Mucosa of rectum (tissue), 2 donors: Measurements from ENCODE around the gene TTC31.

ENCODE experiments used
- H3K27ac ChIP-seq, 2 donors: one replicate each; pipeline ENCODE4 v1.7.0; 2013; ENCODE audit warnings: inconsistent platforms in 2 of 2, low read depth in 2 of 2, low read length in 2 of 2
- H3K27me3 ChIP-seq, 2 donors: one replicate each; pipeline ENCODE4 v1.7.0; 2013; ENCODE audit warnings: low read length in 2 of 2; ENCODE audit not compliant: control insufficient read depth in 2 of 2, insufficient read depth in 2 of 2
- H3K36me3 ChIP-seq, 2 donors: one replicate each; pipeline ENCODE4 v1.7.0; 2013; ENCODE audit warnings: low read length in 2 of 2; ENCODE audit not compliant: control insufficient read depth in 2 of 2, insufficient read depth in 2 of 2
- H3K4me1 ChIP-seq, 2 donors: one replicate each; pipeline ENCODE4 v1.7.0; 2013; ENCODE audit warnings: low read length in 2 of 2, mild to moderate bottlenecking in 1 of 2; ENCODE audit not compliant: control insufficient read depth in 2 of 2, insufficient read depth in 2 of 2
- H3K4me3 ChIP-seq, 2 donors: one replicate each; pipeline ENCODE4 v1.7.0; 2013; ENCODE audit warnings: low read length in 2 of 2
- H3K9ac ChIP-seq, 2 donors: one replicate each; pipeline ENCODE4 v1.7.0; 2013; ENCODE audit warnings: low read length in 2 of 2, low read depth in 1 of 2, mild to moderate bottlenecking in 1 of 2
- H3K9me3 ChIP-seq, 2 donors: one replicate each; pipeline ENCODE4 v1.7.0; 2013; ENCODE audit warnings: low read length in 2 of 2; ENCODE audit not compliant: control insufficient read depth in 2 of 2
- donor health status: healthy.
- donor health status: Normal muscosa, but diverticular disease.

Gene TTC31

DNA sequence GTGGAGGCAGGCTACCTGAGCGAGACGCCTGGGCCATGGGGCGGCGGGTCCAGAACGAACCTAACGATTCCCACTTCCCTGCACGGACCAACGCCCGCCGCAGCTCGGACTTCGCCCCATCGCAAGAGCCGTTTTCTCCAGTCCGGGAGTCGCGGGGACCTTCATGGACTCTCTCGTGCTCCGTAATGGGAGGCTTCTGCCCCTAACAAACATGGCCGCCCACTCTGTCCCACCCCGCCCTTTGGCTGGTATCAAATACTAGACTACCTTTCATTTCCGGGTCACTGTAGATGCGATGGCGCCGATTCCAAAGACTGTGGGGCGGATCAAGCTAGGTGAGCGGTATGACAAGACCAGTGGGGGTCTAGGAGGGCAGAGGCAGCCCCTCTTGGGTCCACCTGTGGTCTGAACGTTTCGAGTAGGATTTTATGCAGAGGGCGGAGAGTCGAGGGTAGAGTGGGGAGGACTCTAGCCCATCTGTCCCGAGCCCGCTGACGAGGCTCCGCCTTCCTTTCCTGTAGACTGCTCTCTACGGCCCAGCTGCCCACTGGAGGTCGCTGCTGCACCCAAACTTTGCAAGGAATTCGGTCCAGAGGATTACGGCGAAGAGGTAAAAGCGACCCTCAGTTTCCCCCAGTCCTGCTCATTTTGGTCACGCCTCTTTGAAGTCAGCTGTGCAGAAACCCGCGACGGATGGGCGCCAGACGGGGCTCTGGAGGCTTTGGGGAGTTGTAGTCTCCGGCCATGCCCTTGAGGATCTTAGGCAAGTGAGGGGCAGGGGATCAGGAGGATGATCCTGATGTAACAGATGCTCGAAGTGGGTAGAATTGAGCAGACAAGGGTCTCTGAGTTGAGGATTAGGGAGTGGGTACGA lies at the start of gene TTC31, which contains the start of gene CCDC142:
TTC31 (plus strand) TSS at position 281 of the 874 bp plus-strand sequence; CDS start at position 296, 15 bp downstream.
CCDC142 (minus strand) TSS at position 198 of the 874 bp plus-strand sequence; CDS start at position 37, 161 bp downstream.
- H3K36me3 ChIP-seq: peaks cover 7 to 13% of the 10 kb centered on the region in 2 donors
- peak within 1 kb of the TSS; percentile 93 for H3K27ac ChIP-seq
- H3K4me1 ChIP-seq: peaks cover 24 to 25% of the 10 kb centered on the region in 2 donors

DNA sequence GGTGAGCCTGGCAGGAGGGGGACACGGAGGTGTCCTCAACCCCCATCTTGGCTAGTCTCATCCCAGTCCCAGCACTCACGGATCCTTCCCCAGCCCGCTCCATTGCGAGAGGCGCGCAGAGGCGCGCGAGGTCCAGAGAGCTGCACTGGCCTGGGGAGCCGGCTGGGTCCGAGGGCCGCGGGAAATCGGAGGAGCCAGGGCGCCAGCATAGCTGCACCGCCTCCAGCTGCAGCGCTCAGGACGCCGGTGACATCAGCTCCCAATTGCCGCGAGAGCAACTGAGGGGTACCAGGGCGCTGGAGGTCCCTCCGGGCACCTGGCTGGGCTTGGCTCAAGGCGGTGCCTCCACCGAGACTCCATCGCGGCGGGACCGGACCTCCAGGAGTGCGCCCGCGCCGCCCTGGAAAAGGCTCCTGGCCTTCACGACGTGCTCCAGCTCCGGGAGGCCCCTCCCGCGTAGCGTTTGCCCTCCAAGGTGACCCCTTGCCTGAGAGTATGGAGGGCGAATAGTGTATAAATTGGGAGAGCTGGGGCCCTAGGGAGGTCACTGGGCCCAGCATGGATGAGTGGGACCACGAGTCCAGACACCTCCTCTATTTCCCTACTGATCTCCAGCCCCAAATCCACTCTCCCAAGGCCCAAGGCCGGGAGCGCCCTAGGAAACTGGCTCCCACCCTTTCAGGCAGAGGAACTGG lies 46.6 kb upstream of the TTC31 start:
- peaks cover 8 to 17% of the 10 kb centered on the region in 2 donors for H3K4me1 ChIP-seq
- H3K9me3 ChIP-seq: no peaks in the 10 kb centered on the region
- H3K27me3 ChIP-seq: no peaks in the 10 kb centered on the region
- H3K27ac ChIP-seq: no peak overlapping the region
- H3K9ac ChIP-seq: no peak overlapping the region
- H3K36me3 ChIP-seq: peaks cover 3 to 12% of the 10 kb centered on the region in 2 donors
- no peak overlapping the region for H3K4me3 ChIP-seq

More for the DNA sequence above, at the start of gene TTC31, which contains the start of gene CCDC142:
- H3K27me3 ChIP-seq: no peaks in the 10 kb centered on the region
- H3K9me3 ChIP-seq: no peaks in the 10 kb centered on the region
- H3K9ac ChIP-seq: peak within 1 kb of the TSS; percentile 83 to 89
- peak within 1 kb of the TSS; percentile 100 for H3K4me3 ChIP-seq

DNA sequence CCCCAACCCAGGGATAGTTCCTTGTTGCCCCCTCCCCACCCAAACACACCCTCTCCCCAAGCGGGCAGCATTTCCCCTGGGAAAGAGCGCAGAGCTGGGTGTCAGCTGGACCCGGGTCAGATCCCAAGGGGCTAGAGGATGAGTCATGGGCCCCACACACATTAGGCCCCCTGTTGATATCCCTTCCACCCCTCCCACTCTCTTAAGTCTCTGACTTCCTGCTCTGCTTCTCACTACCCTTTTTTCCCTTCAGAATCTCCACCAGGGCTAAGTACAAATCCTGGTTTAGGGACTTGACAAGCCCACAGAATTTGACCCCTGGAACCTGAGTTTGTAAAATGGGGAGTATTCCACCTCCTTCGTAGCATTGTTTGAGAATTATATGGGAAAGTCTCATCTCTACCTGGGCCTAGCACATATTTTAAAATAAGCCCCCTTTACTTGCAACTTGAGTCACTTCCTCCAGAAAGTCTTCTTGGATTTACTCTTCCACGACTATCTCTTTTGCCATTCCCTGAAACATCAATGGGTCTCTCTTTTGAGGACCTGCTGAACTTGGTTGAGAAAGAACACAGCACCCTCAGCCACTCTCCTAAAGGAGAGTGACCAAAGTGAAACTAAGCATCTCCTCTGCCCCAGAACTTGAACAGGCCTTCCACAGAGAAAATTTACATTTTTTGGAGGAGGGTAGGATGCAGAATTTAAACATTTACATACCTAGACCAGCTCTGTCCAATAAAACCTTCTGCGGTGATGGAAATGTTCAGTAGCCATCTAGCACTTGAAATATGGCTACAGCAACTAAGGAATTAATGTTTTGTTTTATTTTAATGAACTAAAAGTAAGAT lies 45.8 kb upstream of the TTC31 start:
- Histone ChIP-seq H3K36me3 (peaks cover 0 to 5% of the 10 kb centered on the region in 2 donors), H3K27me3 (no peaks in the 10 kb centered on the region), H3K4me3 (no peak overlapping the region), H3K27ac (no peak overlapping the region), H3K9me3 (no peaks in the 10 kb centered on the region), H3K4me1 (peaks cover 10 to 19% of the 10 kb centered on the region in 2 donors), H3K9ac (no peak overlapping the region)

DNA sequence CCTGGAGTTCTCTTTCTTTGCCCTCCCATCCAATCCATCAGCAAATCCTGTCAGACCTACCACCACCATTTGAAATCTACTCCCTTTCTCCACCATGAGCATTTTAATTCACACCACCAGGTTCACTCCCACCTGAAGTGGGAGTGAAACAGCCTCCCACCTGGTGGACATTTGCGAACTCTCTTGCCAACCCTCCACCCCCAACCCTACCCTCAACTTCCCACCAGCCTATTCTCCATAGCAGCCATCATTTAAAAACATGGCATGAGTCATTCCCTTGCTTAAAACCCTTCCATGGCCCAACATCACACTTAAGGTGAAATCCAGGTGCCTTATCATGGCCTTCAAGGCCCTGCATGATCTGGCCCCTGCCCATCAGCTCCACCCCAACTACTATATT lies 44.6 kb upstream of the TTC31 start:
- Histone ChIP-seq H3K27me3 (peaks cover 0 to 3% of the 10 kb centered on the region in 2 donors), H3K36me3 (no peaks in the 10 kb centered on the region), H3K4me3 (no peak overlapping the region), H3K9me3 (no peaks in the 10 kb centered on the region), H3K27ac (no peak overlapping the region), H3K4me1 (peaks cover 14 to 22% of the 10 kb centered on the region in 2 donors), H3K9ac (no peak overlapping the region)

DNA sequence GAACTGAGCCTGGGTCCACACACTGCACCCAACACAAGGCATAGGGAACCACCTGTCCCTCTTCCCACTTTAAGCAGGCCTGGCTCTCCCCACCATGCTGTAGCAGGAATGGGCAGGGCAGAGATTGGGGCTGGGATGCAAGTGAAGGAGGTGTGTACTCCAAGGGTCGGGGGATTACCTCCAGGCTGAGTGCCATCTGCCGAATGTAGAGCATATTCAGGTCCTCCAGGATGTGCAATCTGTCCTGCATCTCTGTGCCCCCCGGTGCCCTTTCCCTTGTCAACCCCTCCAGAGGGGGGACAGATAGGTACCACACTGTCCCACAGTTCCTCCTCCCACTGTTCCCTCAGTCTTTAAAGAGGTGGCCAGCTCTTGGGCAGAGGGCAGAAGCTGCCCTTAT lies 43.5 kb upstream of the TTC31 start:
- Histone ChIP-seq H3K9ac (peak overlapping the region; percentile 63 to 91), H3K27ac (peak overlapping the region in 1 of 2 donors; percentile 95), H3K4me3 (peak overlapping the region; percentile 76), H3K4me1 (peaks cover 14 to 26% of the 10 kb centered on the region in 2 donors), H3K36me3 (no peaks in the 10 kb centered on the region), H3K27me3 (peaks cover 0 to 3% of the 10 kb centered on the region in 2 donors), H3K9me3 (no peaks in the 10 kb centered on the region)

DNA sequence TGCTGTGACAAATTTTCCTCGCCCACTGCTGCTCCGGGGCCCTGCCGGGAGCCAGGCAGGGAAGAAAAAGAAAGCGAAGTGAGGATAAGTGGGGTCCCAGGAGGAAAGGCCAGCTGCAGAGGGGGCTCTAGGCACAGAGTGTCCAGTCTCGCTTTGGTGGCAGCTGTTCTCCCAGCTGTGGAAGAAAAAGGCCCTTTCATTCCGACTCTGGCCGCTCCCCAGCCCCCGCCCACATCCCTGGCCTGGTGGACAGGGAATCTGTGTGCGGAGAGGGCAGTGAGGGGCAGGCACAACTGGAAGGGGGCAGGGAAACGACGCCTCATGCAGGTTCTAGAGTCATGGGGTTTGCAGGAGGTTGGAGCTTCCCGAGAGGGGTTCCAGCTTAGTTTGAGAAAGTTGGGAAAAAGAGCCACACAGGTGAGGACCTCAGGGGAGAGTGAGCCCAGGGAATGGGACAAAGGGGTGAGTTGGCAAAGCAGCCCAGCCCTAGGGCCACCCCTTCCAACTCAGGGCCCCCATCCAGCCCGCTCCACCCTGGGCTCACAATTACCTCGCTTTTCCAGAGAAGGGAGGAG lies 43.0 kb upstream of the TTC31 start:
- Histone ChIP-seq H3K4me1 (peaks cover 14 to 26% of the 10 kb centered on the region in 2 donors), H3K27me3 (peaks cover 0 to 3% of the 10 kb centered on the region in 2 donors), H3K9me3 (no peaks in the 10 kb centered on the region), H3K4me3 (peak overlapping the region; percentile 76), H3K9ac (peak overlapping the region; percentile 63 to 91), H3K27ac (peak overlapping the region; percentile 95 to 98), H3K36me3 (no peaks in the 10 kb centered on the region)

DNA sequence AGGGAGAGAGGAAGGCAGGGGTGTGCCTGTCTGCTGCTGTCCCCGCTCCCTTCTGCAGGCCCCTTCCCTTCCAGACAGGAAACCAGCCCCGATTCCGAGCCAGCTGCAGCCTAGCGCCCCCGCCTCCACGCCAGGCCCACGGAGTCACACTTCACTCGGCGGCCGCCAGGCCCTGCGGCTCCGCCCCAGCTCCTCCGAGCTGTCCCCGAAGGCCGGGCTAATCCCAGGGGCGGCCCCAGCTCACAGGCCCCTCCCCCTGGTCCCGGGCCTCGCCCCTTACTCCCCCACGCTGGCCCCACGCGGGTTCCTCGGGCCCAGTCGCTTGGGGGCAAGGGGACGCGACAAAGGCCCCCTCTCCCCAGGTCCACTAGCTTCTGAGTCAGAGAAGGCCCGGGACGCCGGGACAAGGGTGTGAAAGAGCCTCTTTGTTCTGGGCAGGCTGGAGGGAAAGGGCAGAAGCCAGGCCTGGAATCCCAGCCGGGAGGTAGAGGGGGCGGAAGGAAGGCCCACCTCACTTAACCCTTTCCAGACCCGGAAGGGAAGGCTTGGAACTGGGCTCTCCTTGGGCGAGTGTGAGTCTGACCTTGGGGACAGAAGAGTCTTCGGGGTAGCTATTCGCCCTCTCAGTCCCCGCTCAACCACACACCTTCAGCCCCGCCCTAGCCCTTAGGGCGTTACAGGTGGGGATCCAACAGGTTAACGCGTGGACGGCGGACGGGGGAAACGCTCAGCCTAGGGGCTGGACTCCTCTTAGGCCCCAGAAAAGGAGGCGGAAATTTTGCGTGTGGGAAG lies 42.3 kb upstream of the TTC31 start:
- peak overlapping the region; percentile 91 for H3K9ac ChIP-seq
- H3K4me3 ChIP-seq: peak overlapping the region; percentile 76
- peaks cover 0 to 3% of the 10 kb centered on the region in 2 donors for H3K27me3 ChIP-seq
- H3K27ac ChIP-seq: peak overlapping the region; percentile 95 to 98
- H3K36me3 ChIP-seq: no peaks in the 10 kb centered on the region
- peaks cover 14 to 26% of the 10 kb centered on the region in 2 donors for H3K4me1 ChIP-seq
- no peaks in the 10 kb centered on the region for H3K9me3 ChIP-seq

DNA sequence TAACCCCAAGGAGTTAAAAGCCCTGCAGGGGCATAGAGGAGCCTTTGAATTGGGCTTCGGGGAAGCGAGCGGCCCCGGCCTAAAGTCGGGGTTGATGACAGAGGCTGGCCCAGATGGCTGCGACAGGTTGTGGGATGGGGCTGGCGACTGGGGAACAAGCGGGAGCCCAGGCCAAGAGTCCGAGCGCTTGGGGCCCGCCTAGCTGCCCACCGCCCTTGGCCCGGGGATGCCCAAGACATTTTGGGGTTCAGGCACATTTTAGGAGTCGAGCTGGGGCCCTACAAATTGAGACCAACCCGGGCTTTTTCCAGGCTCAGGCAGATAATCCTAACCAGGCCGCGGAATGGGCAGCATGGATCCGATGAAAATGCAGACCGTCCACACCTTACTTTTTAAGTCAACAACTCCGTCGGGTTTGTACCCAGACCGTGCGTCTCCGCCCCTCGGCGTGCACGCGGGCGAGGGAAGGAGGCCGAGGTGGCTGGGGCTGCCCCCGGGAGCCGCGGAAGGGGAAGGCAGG lies 41.7 kb upstream of the TTC31 start:
- Histone ChIP-seq H3K4me1 (peaks cover 14 to 26% of the 10 kb centered on the region in 2 donors), H3K9me3 (no peaks in the 10 kb centered on the region), H3K27me3 (peaks cover 0 to 3% of the 10 kb centered on the region in 2 donors), H3K9ac (peak overlapping the region; percentile 91), H3K36me3 (no peaks in the 10 kb centered on the region), H3K27ac (peak overlapping the region; percentile 95 to 98), H3K4me3 (peak overlapping the region; percentile 76)
